ENCODE measurements around the gene PIGR.
A peak's percentile ranks its signal among the peaks of the same experiment; 100 is the strongest.

The PIGR gene

GRCh38 chr1:206982216-206982615, 36.0 kb upstream of the PIGR start:
- TF ChIP-seq, protein P1, sequence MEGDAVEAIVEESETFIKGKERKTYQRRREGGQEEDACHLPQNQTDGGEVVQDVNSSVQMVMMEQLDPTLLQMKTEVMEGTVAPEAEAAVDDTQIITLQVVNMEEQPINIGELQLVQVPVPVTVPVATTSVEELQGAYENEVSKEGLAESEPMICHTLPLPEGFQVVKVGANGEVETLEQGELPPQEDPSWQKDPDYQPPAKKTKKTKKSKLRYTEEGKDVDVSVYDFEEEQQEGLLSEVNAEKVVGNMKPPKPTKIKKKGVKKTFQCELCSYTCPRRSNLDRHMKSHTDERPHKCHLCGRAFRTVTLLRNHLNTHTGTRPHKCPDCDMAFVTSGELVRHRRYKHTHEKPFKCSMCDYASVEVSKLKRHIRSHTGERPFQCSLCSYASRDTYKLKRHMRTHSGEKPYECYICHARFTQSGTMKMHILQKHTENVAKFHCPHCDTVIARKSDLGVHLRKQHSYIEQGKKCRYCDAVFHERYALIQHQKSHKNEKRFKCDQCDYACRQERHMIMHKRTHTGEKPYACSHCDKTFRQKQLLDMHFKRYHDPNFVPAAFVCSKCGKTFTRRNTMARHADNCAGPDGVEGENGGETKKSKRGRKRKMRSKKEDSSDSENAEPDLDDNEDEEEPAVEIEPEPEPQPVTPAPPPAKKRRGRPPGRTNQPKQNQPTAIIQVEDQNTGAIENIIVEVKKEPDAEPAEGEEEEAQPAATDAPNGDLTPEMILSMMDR (IDR thresholded peaks at IDR 0.05; ENCODE audit: low read depth, low read length): peak; percentile 68
- peak; percentile 51 to 54 for DNase-seq (ENCODE audit: low read depth in 2 of 2)
- no peak overlapping the region for H3K4me3 ChIP-seq (replicated peaks in 1 of 2; ENCODE audit: low read depth in 2 of 2, low read length in 2 of 2)

DNA sequence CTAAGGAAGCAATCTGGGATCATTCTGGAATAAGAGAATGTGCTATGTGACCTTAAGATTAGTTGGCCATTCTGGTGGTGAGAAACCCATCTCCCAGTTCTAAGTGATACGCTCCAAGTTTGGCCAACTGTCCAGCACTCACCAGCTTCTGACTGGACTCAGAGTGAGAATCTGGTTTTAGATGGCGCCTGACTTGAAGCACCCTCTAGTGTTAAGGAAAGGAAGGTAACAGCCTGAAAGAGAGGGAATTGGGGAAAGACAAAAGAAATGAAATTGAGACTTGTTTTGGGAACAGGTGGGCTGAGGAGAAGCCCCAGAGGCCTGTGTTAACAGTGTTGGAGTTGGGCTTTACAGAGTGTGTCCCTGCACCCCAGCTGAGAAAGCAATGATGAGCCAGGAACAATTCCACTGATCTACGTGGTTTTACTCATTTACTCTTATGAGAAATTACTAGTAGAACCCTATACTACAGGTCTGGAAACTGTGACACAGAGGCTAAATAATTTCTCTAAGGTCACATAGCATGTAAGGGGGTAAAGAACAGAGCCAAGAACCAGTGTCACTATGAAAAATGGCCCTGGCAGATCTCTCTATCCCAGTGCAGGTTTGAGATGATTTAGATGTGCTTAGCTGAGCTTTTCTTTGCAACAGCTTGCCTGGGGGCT, 33.2 kb upstream of the PIGR start:
- TF ChIP-seq, protein P1 (IDR thresholded peaks at IDR 0.05; ENCODE audit: low read depth, low read length): peak; percentile 72

GRCh38 chr1:206978259-206978658, 32.0 kb upstream of the PIGR start:
- no peak overlapping the region for H3K4me3 ChIP-seq (replicated peaks in 1 of 2; ENCODE audit: low read depth in 2 of 2, low read length in 2 of 2)
- no peak for DNase-seq (ENCODE audit: low read depth in 2 of 2)
- TF ChIP-seq, protein P1 (IDR thresholded peaks at IDR 0.05; ENCODE audit: low read depth, low read length): no peak

More for the DNA sequence above, 33.2 kb upstream of the PIGR start:
- H3K4me3 ChIP-seq (replicated peaks in 1 of 2; ENCODE audit: low read depth in 2 of 2, low read length in 2 of 2): no peak overlapping the region
- peak; percentile 44 to 57 for DNase-seq (ENCODE audit: low read depth in 2 of 2)

DNA sequence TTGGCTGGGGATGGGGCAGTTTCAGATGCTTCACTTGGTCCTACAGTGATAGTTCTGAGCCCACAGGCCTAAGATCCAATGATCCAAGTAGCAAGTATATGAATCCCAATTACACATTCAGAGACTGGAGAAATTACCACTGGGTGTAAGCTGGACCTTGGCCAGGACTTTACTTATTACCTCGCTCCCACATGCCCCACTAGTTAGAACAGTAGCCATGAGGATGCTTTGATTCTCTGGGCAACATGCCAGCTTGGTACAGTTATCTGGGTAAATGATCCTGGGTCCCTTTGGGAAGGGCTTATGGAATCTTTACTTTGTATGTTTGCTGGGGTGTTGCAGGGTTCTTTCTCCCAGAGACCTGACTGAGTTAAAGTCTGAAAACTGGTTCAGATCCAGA, 29.0 kb upstream of the PIGR start:
- no peak overlapping the region for H3K4me3 ChIP-seq (replicated peaks in 1 of 2; ENCODE audit: low read depth in 2 of 2, low read length in 2 of 2)
- TF ChIP-seq, protein P1 (IDR thresholded peaks at IDR 0.05; ENCODE audit: low read depth, low read length): no peak
- DNase-seq (ENCODE audit: low read depth in 2 of 2): no peak

GRCh38 chr1:206974140-206974539, 27.9 kb upstream of the PIGR start:
- TF ChIP-seq, protein P1 (IDR thresholded peaks at IDR 0.05; ENCODE audit: low read depth, low read length): no peak
- H3K4me3 ChIP-seq (replicated peaks in 1 of 2; ENCODE audit: low read depth in 2 of 2, low read length in 2 of 2): no peak overlapping the region
- no peak for DNase-seq (ENCODE audit: low read depth in 2 of 2)

DNA sequence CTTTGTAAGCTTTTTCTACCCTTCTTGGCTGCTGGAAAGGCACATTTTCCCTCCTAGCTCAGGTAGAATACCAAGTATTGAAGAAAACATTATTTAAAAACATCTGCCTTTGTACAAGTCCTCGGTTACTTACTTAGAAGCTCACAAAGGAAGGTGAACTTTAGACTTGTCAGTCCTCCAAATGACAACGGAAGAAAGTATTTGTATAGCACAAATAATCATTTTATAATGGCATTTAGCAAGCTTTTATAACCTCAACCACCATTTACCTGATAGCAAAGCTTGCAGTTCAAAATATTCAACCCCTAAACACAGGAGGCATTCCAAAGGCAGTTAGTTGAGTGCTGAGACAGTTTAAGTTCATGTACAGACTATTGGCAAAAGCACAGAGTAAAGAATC, 26.5 kb upstream of the PIGR start:
- TF ChIP-seq, protein P1 (IDR thresholded peaks at IDR 0.05; ENCODE audit: low read depth, low read length): no peak
- no peak for DNase-seq (ENCODE audit: low read depth in 2 of 2)
- no peak overlapping the region for H3K4me3 ChIP-seq (replicated peaks in 1 of 2; ENCODE audit: low read depth in 2 of 2, low read length in 2 of 2)

Data from cardiac fibroblast (primary cell).